AG09309 (cell line): ENCODE results near the gene UBE2I.
"Not testable (repeated sequence)": the region's sequence is repeated elsewhere in the genome, so short reads cannot be mapped to it uniquely, and the experiment has no call there.

ENCODE experiments used
- DNase-seq: peaks from one replicate; pipeline ENCODE4 v3.0.0-alpha.2; 2010; ENCODE audit warnings: low read depth
- H3K4me3 ChIP-seq: 2 replicates; pipeline ENCODE4 v1.5.1; 2011; ENCODE audit warnings: mild to moderate bottlenecking, low read depth, low read length, moderate library complexity; ENCODE audit not compliant: control insufficient read depth
- CTCF ChIP-seq: IDR thresholded peaks from 2 replicates; pipeline ENCODE4 v1.5.1; 2011; ENCODE audit warnings: mild to moderate bottlenecking, low read depth, low read length, inconsistent platforms; ENCODE audit not compliant: insufficient read depth, control insufficient read depth; ENCODE audit errors: missing control alignments

UBE2I gene

GRCh38 chr16:1325673-1326371, 16.4 kb downstream of the UBE2I start:
- no peak for TF ChIP-seq CTCF
- no peak overlapping the region for H3K4me3 ChIP-seq
- DNase-seq = no peak

- TF ChIP-seq CTCF = no peak
- H3K4me3 ChIP-seq = no peak overlapping the region
- no peak for DNase-seq
These were observed 17.0 kb downstream of the UBE2I start for GRCh38 chr16:1326391-1326790.

GRCh38 chr16:1326946-1327618, 17.6 kb downstream of the UBE2I start:
- no peak for TF ChIP-seq CTCF
- no peak for DNase-seq
- no peak overlapping the region for H3K4me3 ChIP-seq

GRCh38 chr16:1327619-1327947, 18.1 kb downstream of the UBE2I start:
- no peak for TF ChIP-seq CTCF
- no peak overlapping the region for H3K4me3 ChIP-seq
- DNase-seq = no peak

- not testable (repeated sequence) for DNase-seq, H3K4me3 ChIP-seq
These were observed 18.7 kb downstream of the UBE2I start for GRCh38 chr16:1328136-1328535.

GRCh38 chr16:1328961-1329360, 19.5 kb downstream of the UBE2I start:
- not testable (repeated sequence) for H3K4me3 ChIP-seq, DNase-seq

GRCh38 chr16:1330260-1330914, 21.0 kb downstream of the UBE2I start:
- no peak for DNase-seq
- no peak overlapping the region for H3K4me3 ChIP-seq
- peak; percentile 48 for TF ChIP-seq CTCF
